ENCODE results near the gene CHAMP1.

DNA sequence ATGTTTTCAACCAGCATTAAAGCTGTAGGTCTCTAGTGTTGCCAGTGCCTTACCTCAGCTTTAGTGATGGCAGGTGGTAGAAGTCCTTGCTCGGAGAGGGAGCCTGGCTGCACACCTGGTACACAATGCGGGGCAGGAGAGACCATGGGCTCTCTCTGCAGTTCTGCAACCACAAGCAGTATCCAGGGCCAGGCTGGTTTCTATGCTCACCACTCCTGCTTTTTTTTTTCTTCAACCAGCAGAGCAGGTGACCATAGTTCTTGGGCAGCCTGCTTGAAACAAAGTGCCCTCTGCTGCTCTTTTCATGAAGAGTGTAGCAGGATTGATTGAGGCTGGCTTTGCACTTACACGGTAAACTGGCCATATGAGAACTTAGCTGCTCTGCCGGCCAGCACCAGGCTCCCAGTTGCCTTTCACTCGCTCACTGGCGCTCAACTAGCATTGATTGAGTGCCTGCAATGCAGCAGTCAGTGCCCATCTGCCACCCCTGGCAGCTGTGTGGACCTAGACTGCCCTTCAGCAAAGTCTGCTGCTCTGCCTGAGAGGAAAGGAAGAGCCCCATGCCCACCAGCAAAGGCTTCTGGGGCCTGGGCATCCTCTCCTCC lies 4.4 kb upstream of the CHAMP1 start:
- TF ChIP-seq, protein P1, sequence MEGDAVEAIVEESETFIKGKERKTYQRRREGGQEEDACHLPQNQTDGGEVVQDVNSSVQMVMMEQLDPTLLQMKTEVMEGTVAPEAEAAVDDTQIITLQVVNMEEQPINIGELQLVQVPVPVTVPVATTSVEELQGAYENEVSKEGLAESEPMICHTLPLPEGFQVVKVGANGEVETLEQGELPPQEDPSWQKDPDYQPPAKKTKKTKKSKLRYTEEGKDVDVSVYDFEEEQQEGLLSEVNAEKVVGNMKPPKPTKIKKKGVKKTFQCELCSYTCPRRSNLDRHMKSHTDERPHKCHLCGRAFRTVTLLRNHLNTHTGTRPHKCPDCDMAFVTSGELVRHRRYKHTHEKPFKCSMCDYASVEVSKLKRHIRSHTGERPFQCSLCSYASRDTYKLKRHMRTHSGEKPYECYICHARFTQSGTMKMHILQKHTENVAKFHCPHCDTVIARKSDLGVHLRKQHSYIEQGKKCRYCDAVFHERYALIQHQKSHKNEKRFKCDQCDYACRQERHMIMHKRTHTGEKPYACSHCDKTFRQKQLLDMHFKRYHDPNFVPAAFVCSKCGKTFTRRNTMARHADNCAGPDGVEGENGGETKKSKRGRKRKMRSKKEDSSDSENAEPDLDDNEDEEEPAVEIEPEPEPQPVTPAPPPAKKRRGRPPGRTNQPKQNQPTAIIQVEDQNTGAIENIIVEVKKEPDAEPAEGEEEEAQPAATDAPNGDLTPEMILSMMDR (IDR thresholded peaks at IDR 0.05; ENCODE audit: insufficient read depth, low read length, poor library complexity, severe bottlenecking), result no peak
- no peak for TF ChIP-seq EZH2phosphoT487 (conservative IDR thresholded peaks at IDR 0.05; ENCODE audit: low read length)

Data from SU-DHL-6 (cell line).